ENCODE measurements around the gene CCDC9.
A peak's percentile ranks its signal among the peaks of the same experiment; 100 is the strongest.
"Not testable (repeated sequence)": the region's sequence is repeated elsewhere in the genome, so short reads cannot be mapped to it uniquely, and the experiment has no call there.

Gene CCDC9

GRCh38 chr19:47269596-47269995 is 13.3 kb downstream of the CCDC9 start:
- no peaks in the 10 kb centered on the region for H3K9me3 ChIP-seq (ENCODE audit: insufficient read depth, low read depth, low read length)
- no peak overlapping the region for H3K27ac ChIP-seq (ENCODE audit: low read length)
- H3K36me3 ChIP-seq (ENCODE audit: insufficient read depth, low read depth, low read length) = peaks cover 41% of the 10 kb centered on the region
- no peaks in the 10 kb centered on the region for H3K27me3 ChIP-seq (ENCODE audit: insufficient read depth, low read length)
- H3K9ac ChIP-seq (ENCODE audit: low read depth, low read length) = no peak overlapping the region
- no peaks in the 10 kb centered on the region for H3K4me1 ChIP-seq (ENCODE audit: insufficient read depth, low read length)
- no peak overlapping the region for H3K4me3 ChIP-seq (ENCODE audit: low read length)

DNA sequence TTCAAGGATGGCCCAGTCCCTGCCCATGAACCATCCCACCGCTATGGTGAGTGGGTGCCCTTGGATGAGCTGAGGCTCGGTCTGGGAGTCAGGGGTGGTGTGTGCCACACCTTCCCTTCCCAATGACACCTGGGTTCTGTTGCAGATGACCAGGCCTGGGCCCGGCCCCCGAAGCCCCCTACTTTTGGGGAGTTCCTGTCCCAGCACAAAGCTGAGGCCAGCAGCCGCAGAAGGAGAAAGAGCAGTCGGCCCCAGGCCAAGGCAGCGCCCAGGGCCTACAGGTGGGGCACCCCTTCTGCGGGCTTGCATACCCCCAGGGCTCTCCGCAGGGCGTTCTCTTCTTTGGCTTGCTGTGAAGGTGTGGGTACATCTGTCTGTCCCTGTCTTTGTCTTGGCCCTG is 14.1 kb downstream of the CCDC9 start:
- no peak overlapping the region for H3K27ac ChIP-seq (ENCODE audit: low read length)

GRCh38 chr19:47271949-47272348 is 15.6 kb downstream of the CCDC9 start:
- peaks cover 15% of the 10 kb centered on the region for H3K27me3 ChIP-seq (ENCODE audit: insufficient read depth, low read length)
- peak overlapping the region; percentile 88; the same call in 1 of the 2 replicates for H3K4me3 ChIP-seq (ENCODE audit: low read length)
- H3K4me1 ChIP-seq (ENCODE audit: insufficient read depth, low read length) = peaks cover 6% of the 10 kb centered on the region; the same call in 1 of the 2 replicates
- peak overlapping the region; percentile 93; the same call in 1 of the 2 replicates for H3K9ac ChIP-seq (ENCODE audit: low read depth, low read length)
- peaks cover 22% of the 10 kb centered on the region for H3K36me3 ChIP-seq (ENCODE audit: insufficient read depth, low read depth, low read length)
- no peak overlapping the region for H3K27ac ChIP-seq (ENCODE audit: low read length)
- H3K9me3 ChIP-seq (ENCODE audit: insufficient read depth, low read depth, low read length) = no peaks in the 10 kb centered on the region

More for the DNA sequence above, 14.1 kb downstream of the CCDC9 start:
- Histone ChIP-seq H3K4me3 (ENCODE audit: low read length) (no peak overlapping the region), H3K9ac (ENCODE audit: low read depth, low read length) (no peak overlapping the region), H3K36me3 (ENCODE audit: insufficient read depth, low read depth, low read length) (peaks cover 33% of the 10 kb centered on the region), H3K4me1 (ENCODE audit: insufficient read depth, low read length) (peaks cover 1% of the 10 kb centered on the region; the same call in 1 of the 2 replicates), H3K27me3 (ENCODE audit: insufficient read depth, low read length) (peaks cover 5% of the 10 kb centered on the region), H3K9me3 (ENCODE audit: insufficient read depth, low read depth, low read length) (no peaks in the 10 kb centered on the region)

GRCh38 chr19:47272448-47273312 is 16.4 kb downstream of the CCDC9 start:
- H3K27ac ChIP-seq (ENCODE audit: low read length) = no peak overlapping the region

GRCh38 chr19:47273313-47274070 is 17.2 kb downstream of the CCDC9 start:
- Histone ChIP-seq H3K4me1 (ENCODE audit: insufficient read depth, low read length) (peaks cover 6% of the 10 kb centered on the region; the same call in 1 of the 2 replicates), H3K27me3 (ENCODE audit: insufficient read depth, low read length) (peaks cover 15% of the 10 kb centered on the region), H3K27ac (ENCODE audit: low read length) (peak overlapping the region; percentile 93), H3K36me3 (ENCODE audit: insufficient read depth, low read depth, low read length) (peaks cover 14% of the 10 kb centered on the region), H3K4me3 (ENCODE audit: low read length) (peak overlapping the region; percentile 88), H3K9ac (ENCODE audit: low read depth, low read length) (peak overlapping the region; percentile 93), H3K9me3 (ENCODE audit: insufficient read depth, low read depth, low read length) (no peaks in the 10 kb centered on the region)

More at GRCh38 chr19:47272448-47273312, 16.4 kb downstream of the CCDC9 start:
- Histone ChIP-seq H3K9ac (ENCODE audit: low read depth, low read length) (peak overlapping the region; percentile 93; the same call in 1 of the 2 replicates), H3K27me3 (ENCODE audit: insufficient read depth, low read length) (peaks cover 15% of the 10 kb centered on the region), H3K36me3 (ENCODE audit: insufficient read depth, low read depth, low read length) (peaks cover 18% of the 10 kb centered on the region), H3K9me3 (ENCODE audit: insufficient read depth, low read depth, low read length) (no peaks in the 10 kb centered on the region), H3K4me1 (ENCODE audit: insufficient read depth, low read length) (peaks cover 6% of the 10 kb centered on the region; the same call in 1 of the 2 replicates), H3K4me3 (ENCODE audit: low read length) (peak overlapping the region; percentile 88)

DNA sequence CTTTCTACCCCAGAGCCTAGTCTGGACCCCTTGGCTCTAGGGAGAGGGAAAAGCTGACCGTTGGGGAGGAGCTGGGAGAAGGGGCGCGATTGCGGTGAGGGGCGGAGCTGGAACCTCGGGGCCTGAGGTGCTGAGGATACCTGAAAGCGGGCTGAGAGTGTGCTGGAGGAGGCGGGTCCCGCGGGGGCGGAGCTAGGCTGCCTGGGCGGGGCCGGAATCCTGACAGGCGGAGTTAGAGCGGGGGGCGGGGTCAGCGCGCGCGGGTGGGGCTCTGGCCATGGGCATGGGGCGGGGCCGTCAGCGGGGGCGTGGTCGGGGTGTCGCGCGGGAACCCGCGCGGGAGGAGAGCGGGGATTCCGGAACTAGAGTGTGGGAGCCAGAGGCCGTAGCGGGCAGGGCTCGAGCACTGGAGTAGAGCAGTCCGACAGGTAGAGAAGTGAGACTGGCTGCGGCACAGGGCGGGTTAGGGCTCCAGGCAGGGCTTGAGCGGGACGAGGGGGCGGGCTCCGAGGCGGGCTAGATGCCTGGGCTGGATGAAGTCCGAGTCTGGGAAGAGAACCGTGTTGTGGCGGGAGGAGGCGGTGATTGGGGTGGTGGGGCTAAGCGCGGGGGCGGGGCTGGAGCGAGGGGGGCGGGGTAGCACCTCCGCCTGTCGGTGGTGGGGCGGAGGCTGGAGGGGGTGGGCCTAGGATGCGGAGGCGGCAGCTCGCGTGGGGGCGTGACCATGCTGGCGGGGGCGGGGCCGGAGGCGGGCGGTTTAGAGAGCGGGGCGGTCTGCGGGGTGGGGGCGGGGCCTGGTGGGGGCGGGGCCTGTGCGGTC is 18.0 kb downstream of the CCDC9 start, which contains the start of gene INAFM1:
INAFM1 (plus strand) TSS at position 815 of the 820 bp plus-strand sequence. CDS start 35 bp downstream, outside the sequence.
- Histone ChIP-seq H3K4me1 (ENCODE audit: insufficient read depth, low read length) (peaks cover 6% of the 10 kb centered on the region; the same call in 1 of the 2 replicates), H3K27ac (ENCODE audit: low read length) (peak within 1 kb of the TSS; percentile 93), H3K27me3 (ENCODE audit: insufficient read depth, low read length) (peaks cover 15% of the 10 kb centered on the region)

GRCh38 chr19:47274891-47275761 is 18.8 kb downstream of the CCDC9 start:
- H3K9ac ChIP-seq (ENCODE audit: low read depth, low read length) = no peak overlapping the region; the same call in 1 of the 2 replicates
- H3K4me1 ChIP-seq (ENCODE audit: insufficient read depth, low read length) = peaks cover 6% of the 10 kb centered on the region; the same call in 1 of the 2 replicates
- H3K4me3 ChIP-seq (ENCODE audit: low read length) = peak overlapping the region; percentile 68
- H3K27ac ChIP-seq (ENCODE audit: low read length) = no peak overlapping the region
- H3K36me3 ChIP-seq (ENCODE audit: insufficient read depth, low read depth, low read length) = peaks cover 12% of the 10 kb centered on the region
- H3K27me3 ChIP-seq (ENCODE audit: insufficient read depth, low read length) = peaks cover 15% of the 10 kb centered on the region
- H3K9me3 ChIP-seq (ENCODE audit: insufficient read depth, low read depth, low read length) = no peaks in the 10 kb centered on the region

More for the DNA sequence above, 18.0 kb downstream of the CCDC9 start, which contains the start of gene INAFM1:
- Histone ChIP-seq H3K36me3 (ENCODE audit: insufficient read depth, low read depth, low read length) (peaks cover 14% of the 10 kb centered on the region), H3K4me3 (ENCODE audit: low read length) (peak within 1 kb of the TSS; percentile 88), H3K9me3 (ENCODE audit: insufficient read depth, low read depth, low read length) (no peaks in the 10 kb centered on the region), H3K9ac (ENCODE audit: low read depth, low read length) (peak within 1 kb of the TSS; percentile 93)

DNA sequence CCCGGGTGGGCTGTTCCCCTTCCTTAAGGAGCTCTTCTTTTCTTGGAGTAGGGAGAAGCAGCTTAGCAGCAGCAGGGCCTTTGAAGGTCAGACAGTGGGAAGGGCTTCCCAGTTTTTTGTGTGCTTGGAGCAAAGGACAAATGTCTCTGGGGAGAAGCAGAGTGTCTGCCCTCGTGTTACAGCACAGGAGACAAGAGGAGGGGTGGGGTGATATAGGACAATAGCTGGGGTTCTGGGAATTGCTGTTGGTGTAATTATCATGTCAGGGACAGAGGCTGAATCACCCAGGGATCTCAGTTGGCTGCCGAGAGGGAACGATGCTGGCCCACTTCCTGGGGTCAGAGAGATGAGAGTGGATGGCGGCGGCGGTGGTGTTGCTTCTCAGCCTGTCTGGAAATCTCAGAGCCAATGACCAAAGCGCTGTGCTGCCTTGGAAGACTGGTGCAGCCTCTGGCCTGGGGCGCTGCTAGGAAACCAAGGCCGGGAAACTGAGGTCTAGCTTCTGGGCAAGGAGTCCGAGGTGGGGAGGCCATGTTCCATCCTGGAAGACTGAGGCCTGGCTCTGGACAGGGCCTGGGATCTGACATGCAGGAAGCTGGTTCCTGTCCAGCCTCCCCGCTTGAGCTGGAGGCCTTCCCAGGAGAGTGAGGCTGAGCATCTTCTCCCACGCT is 19.6 kb downstream of the CCDC9 start:
- Histone ChIP-seq H3K9ac (ENCODE audit: low read depth, low read length) (no peak overlapping the region), H3K27ac (ENCODE audit: low read length) (no peak overlapping the region), H3K4me3 (ENCODE audit: low read length) (peak overlapping the region; percentile 68), H3K27me3 (ENCODE audit: insufficient read depth, low read length) (peaks cover 15% of the 10 kb centered on the region), H3K36me3 (ENCODE audit: insufficient read depth, low read depth, low read length) (peaks cover 4% of the 10 kb centered on the region), H3K9me3 (ENCODE audit: insufficient read depth, low read depth, low read length) (no peaks in the 10 kb centered on the region), H3K4me1 (ENCODE audit: insufficient read depth, low read length) (peaks cover 6% of the 10 kb centered on the region; the same call in 1 of the 2 replicates)

DNA sequence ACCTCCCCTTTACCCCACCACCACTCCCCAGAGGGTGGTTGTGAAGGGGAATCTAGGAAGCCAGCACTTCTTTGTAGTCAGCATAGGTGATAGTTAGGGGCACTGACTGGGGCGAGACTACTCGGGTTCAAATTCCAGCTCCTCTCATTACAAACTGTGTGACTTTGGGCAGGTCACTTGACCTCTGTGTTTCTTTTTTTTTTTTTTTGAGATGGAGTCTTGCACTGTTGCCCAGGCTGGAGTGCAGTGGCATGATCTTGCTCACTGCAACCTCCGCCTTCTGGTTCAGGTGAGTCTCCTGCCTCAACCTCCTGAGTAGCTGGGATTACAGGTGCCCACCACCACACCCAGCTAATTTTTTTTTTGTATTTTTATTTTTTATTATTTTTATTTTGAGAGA is 20.2 kb downstream of the CCDC9 start:
- H3K4me3 ChIP-seq (ENCODE audit: low read length); H3K4me1 ChIP-seq (ENCODE audit: insufficient read depth, low read length); H3K9me3 ChIP-seq (ENCODE audit: insufficient read depth, low read depth, low read length); H3K9ac ChIP-seq (ENCODE audit: low read depth, low read length); H3K27ac ChIP-seq (ENCODE audit: low read length); H3K36me3 ChIP-seq (ENCODE audit: insufficient read depth, low read depth, low read length): not testable (repeated sequence)
- H3K27me3 ChIP-seq (ENCODE audit: insufficient read depth, low read length) = peaks cover 15% of the 10 kb centered on the region

Measured in iPS-20b (cell line).